Umbilical cord (tissue), 2 donors: ENCODE data around the gene BRD9. TPM values are rescaled to one million over a fixed set of nuclear protein-coding genes. Genes with fewer than 3 reads are reported as not detected.
"Not testable (repeated sequence)": the region's sequence is repeated elsewhere in the genome, so short reads cannot be mapped to it uniquely, and the experiment has no call there.

Source experiments
- DNase-seq: peaks from one replicate; pipeline ENCODE4 v3.0.0-alpha.2; 2015; ENCODE audit warnings: low spot score
- total RNA-seq: library from RNA; depleted of rRNA; stranded (reverse); fragments of >200 nt; gene quantifications from one replicate; pipeline ENCODE4 v1.2.3, GENCODE V29; 2014; ENCODE audit warnings: low replicate concordance; ENCODE audit not compliant: insufficient read depth

The BRD9 gene
- total RNA-seq, 1 donor from 2014 or later: 29.6 TPM

GRCh38 chr5:845031-845675 lies 47.4 kb downstream of the BRD9 start:
- DNase-seq: not testable (repeated sequence)

GRCh38 chr5:844426-844825 lies 48.2 kb downstream of the BRD9 start:
- not testable (repeated sequence) for DNase-seq

- DNase-seq: not testable (repeated sequence)
Measured at GRCh38 chr5:843926-844325, 48.7 kb downstream of the BRD9 start.

GRCh38 chr5:843371-843770 lies 49.2 kb downstream of the BRD9 start:
- DNase-seq: not testable (repeated sequence)

- DNase-seq: not testable (repeated sequence)
Measured at GRCh38 chr5:842402-843221, 50.0 kb downstream of the BRD9 start.

- DNase-seq: not testable (repeated sequence)
Measured at GRCh38 chr5:841531-842401, 50.8 kb downstream of the BRD9 start.

GRCh38 chr5:840974-841435 lies 51.6 kb downstream of the BRD9 start:
- DNase-seq: not testable (repeated sequence)

- DNase-seq: not testable (repeated sequence)
Measured at GRCh38 chr5:840118-840973, 52.3 kb downstream of the BRD9 start.

GRCh38 chr5:838431-838851 lies 54.2 kb downstream of the BRD9 start:
- DNase-seq: not testable (repeated sequence)

GRCh38 chr5:837621-838121 lies 54.9 kb downstream of the BRD9 start:
- DNase-seq: not testable (repeated sequence)

GRCh38 chr5:835933-836612 lies 56.5 kb downstream of the BRD9 start:
- not testable (repeated sequence) for DNase-seq

- DNase-seq: not testable (repeated sequence)
Measured at GRCh38 chr5:834013-834412, 58.6 kb downstream of the BRD9 start.

GRCh38 chr5:828194-828593 lies 64.4 kb downstream of the BRD9 start:
- not testable (repeated sequence) for DNase-seq

- DNase-seq: not testable (repeated sequence)
Measured at GRCh38 chr5:825544-825943, 67.1 kb downstream of the BRD9 start.

GRCh38 chr5:821504-821903 lies 71.1 kb downstream of the BRD9 start:
- no peak for DNase-seq

GRCh38 chr5:820245-820644 lies 72.4 kb downstream of the BRD9 start:
- no peak for DNase-seq

- DNase-seq: no peak
Measured at GRCh38 chr5:819078-819477, 73.5 kb downstream of the BRD9 start.

GRCh38 chr5:816176-816575 lies 76.4 kb downstream of the BRD9 start:
- no peak for DNase-seq

- DNase-seq: no peak
Measured at GRCh38 chr5:815449-815848, 77.2 kb downstream of the BRD9 start.
